ENCODE measurements around the gene ABI3BP.

ABI3BP gene

DNA sequence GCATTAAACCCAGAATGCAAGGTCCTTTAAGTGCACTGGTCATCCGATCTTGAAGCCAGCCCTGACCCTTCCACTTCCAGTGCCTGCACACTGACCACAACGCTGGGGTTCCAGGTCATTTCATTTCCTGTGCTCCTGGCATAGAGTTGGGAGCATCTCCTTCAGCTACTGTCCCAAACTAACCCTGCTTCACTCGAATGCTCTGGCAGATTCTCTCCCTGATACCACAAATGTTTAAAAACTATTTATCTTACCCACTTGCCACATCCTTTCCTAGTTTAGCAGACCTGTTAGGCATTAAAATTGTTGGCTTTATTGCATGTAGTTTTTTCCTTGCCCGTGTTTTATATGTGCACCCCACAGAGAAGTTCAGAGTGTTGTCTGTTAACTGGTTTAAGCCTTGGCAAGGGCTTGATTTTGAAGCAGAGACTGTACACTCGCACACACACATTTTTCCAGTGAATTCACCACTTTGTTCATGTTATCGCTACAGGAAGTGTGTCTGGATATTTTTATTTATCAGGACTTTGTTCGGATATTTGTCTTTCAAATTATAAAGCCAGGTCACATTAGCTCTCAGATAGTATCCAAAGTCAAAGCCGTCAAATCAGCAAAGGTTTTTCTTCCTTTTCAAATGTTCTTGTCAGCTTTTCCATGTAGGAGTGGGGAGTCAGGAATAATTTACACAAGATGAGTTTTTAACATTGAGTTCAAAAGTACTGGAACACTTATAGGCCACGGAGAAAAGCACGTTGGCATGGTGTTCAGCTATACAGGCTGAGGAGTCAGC is 77.3 kb downstream of the ABI3BP start:
- Histone ChIP-seq H3K4me3 (no peak overlapping the region), H3K36me3 (no peaks in the 10 kb centered on the region)

DNA sequence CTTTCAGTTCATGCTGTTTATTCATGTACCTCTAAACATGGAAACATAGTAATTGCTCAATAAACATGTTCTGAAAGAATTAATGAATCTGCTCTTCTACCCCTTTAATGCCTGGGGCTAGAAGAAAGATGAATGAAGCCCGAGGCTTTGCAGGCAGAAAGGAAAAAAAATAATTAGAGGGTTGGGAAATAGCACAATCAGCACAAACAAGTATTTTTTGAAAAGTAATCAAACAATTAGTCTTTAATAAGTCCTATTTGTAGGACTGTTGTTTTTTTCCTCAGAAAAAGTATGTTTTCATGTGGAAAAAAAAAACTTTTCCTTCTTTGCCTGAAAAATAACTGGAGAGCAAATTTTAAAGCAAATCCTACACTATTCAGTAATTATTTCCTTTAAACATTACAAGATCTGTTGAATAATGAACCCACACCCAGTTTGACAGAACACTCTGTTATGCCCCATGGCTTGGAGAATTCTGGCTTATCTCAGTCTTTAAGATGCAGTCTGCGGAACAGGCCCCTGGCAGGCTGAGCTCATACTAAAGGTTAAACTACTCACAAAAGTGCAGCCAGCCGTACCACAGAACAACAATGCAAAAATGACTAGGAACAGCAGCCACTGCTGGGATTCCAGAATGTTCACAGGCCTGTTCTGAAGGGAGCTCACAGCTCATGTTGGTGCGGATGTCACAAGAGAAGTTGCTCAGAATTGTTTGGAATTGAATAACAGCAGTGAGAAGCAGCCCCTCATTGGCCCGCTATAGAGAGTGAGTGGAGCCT is 79.2 kb downstream of the ABI3BP start:
- peaks cover 5% of the 10 kb centered on the region; the same call in 1 of the 2 replicates for H3K4me1 ChIP-seq
- H3K4me3 ChIP-seq = no peak overlapping the region
- H3K36me3 ChIP-seq = no peaks in the 10 kb centered on the region
- no peak overlapping the region for H3K4me2 ChIP-seq
- TF ChIP-seq Cebpa-rat (IDR thresholded peaks at IDR 0.05) = no peak
- no peak overlapping the region for H3K27ac ChIP-seq
- no peak overlapping the region for H3K9ac ChIP-seq
- H3K9me3 ChIP-seq = no peaks in the 10 kb centered on the region
- no peaks in the 10 kb centered on the region for H3K27me3 ChIP-seq
- H4K20me1 ChIP-seq = no peaks in the 10 kb centered on the region

More for the DNA sequence above, 77.3 kb downstream of the ABI3BP start:
- TF ChIP-seq Cebpa-rat (IDR thresholded peaks at IDR 0.05) = no peak
- Histone ChIP-seq H4K20me1 (no peaks in the 10 kb centered on the region), H3K4me2 (no peak overlapping the region), H3K9ac (no peak overlapping the region), H3K27ac (no peak overlapping the region), H3K27me3 (no peaks in the 10 kb centered on the region), H3K4me1 (peaks cover 5% of the 10 kb centered on the region; the same call in 1 of the 2 replicates), H3K9me3 (no peaks in the 10 kb centered on the region)

DNA sequence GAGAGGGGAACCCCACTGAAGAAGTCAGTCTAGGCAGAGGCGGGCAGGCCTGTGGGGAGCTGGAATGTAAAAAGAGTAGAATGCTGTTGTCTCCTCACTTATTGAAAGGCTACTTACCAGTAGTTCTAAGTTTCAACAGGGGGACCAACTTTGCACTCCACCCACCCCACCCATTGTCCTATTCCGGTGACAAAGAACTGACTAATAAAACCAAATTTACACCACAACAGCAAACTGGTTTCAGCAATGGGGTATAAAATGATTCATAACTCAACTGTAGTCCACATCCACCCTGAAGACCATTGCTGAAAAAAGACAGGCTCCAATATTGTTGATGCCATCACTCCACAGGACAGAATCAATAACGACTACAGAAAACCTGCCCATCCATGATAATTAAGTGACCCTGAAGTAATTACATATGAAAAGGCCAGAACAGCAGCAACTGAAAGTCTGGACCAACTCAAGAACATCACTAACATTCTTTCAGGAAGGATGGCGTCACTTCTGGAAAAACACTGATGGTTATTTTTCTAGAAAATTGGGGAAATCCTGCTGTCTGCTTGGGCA is 80.2 kb downstream of the ABI3BP start:
- Histone ChIP-seq H3K4me3 (no peak overlapping the region), H3K4me2 (no peak overlapping the region), H3K27me3 (no peaks in the 10 kb centered on the region), H3K4me1 (peaks cover 5% of the 10 kb centered on the region; the same call in 1 of the 2 replicates), H4K20me1 (no peaks in the 10 kb centered on the region), H3K9me3 (no peaks in the 10 kb centered on the region), H3K27ac (no peak overlapping the region), H3K9ac (no peak overlapping the region), H3K36me3 (no peaks in the 10 kb centered on the region)
- TF ChIP-seq Cebpa-rat (IDR thresholded peaks at IDR 0.05) = no peak

DNA sequence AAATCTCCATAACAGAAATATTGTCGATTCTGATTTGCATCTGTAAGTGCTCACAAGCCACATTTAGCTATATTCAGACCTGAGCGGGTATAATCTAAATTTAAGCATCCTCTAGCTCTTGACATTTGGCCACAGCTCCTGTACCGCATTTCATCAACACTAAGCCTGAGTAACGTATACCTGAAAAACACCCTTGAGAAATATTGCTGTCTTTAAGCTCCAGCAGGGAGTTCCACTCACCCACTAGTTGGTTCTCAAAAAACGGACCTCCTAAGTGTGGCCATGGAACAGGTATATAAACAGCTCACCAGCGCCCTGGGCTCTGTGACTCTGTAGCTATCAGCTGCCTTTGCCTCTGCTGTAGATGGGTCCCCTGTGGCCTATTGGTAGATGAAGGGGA is 80.7 kb downstream of the ABI3BP start:
- H3K36me3 ChIP-seq = no peaks in the 10 kb centered on the region
- no peaks in the 10 kb centered on the region for H4K20me1 ChIP-seq
- no peaks in the 10 kb centered on the region for H3K27me3 ChIP-seq
- no peaks in the 10 kb centered on the region for H3K9me3 ChIP-seq
- H3K27ac ChIP-seq = no peak overlapping the region
- H3K9ac ChIP-seq = no peak overlapping the region
- H3K4me2 ChIP-seq = no peak overlapping the region
- H3K4me1 ChIP-seq = peaks cover 5% of the 10 kb centered on the region; the same call in 1 of the 2 replicates
- no peak for TF ChIP-seq Cebpa-rat (IDR thresholded peaks at IDR 0.05)
- H3K4me3 ChIP-seq = no peak overlapping the region

DNA sequence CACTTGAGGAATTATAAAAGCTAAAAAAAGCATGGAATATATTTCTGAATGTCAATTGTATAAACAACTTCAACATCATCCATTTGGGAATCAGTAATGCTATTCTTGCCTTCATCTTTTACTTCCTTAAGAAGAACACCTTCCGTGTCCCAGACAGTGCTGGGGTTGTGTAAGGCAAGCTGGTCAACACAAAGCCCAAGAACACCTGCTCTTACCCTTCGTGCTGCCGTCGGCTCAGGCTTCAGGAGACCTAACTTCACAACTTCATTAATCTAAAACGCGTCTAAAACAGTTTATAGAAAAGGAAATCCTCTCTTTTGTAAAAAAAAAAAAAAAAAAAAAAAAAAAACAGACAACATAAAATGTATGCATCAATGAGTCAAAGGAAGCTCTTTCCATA is 81.3 kb downstream of the ABI3BP start:
- H3K27ac ChIP-seq = no peak overlapping the region
- TF ChIP-seq Cebpa-rat (IDR thresholded peaks at IDR 0.05) = no peak
- no peaks in the 10 kb centered on the region for H3K36me3 ChIP-seq
- H4K20me1 ChIP-seq = no peaks in the 10 kb centered on the region
- H3K27me3 ChIP-seq = no peaks in the 10 kb centered on the region
- peaks cover 5% of the 10 kb centered on the region; the same call in 1 of the 2 replicates for H3K4me1 ChIP-seq
- no peak overlapping the region for H3K4me3 ChIP-seq
- H3K4me2 ChIP-seq = no peak overlapping the region
- H3K9me3 ChIP-seq = no peaks in the 10 kb centered on the region
- no peak overlapping the region for H3K9ac ChIP-seq

DNA sequence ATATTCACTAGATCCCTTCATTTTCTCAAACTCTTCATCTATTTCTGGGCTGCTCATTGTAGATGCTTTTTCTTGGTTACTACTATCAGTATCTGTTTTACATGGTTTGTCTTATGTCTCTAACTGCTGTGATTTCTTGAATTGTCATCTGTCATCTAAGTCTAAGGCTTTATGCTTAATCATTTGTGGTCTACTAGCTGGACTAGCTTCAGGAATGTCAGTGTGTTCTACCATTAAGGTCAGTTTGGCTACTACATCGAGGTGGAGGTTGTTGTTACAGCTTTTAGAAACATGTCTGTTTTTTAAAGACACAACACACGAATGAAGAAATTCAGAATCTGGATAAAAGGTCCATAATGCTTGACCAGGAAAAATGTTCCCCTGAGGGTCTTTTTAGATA is 82.2 kb downstream of the ABI3BP start:
- Histone ChIP-seq H3K9ac (no peak overlapping the region), H3K27me3 (no peaks in the 10 kb centered on the region), H3K9me3 (no peaks in the 10 kb centered on the region), H3K27ac (no peak overlapping the region), H3K36me3 (no peaks in the 10 kb centered on the region), H3K4me1 (peaks cover 5% of the 10 kb centered on the region; the same call in 1 of the 2 replicates), H4K20me1 (no peaks in the 10 kb centered on the region), H3K4me3 (no peak overlapping the region), H3K4me2 (no peak overlapping the region)
- TF ChIP-seq Cebpa-rat (IDR thresholded peaks at IDR 0.05) = no peak

DNA sequence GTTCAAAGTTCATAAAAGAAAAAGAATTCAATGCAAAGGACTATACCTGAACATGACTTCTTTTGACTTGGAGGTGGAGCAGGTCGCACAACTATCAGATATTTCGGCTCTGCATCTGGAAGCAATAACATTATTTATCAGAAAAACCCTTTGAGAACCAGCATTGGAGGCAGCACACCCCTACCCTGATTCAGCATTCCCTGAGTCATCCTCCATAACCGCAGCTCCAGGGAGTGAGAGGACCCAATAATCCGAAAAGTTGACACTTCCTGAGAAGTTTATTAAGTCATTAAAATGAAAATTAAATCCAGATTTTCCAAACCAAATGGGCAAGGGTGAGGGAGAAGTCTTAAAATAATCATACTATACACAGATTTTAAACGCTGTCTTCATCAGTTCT is 90.6 kb downstream of the ABI3BP start:
- Histone ChIP-seq H4K20me1 (no peaks in the 10 kb centered on the region), H3K4me3 (no peak overlapping the region), H3K9me3 (no peaks in the 10 kb centered on the region), H3K4me2 (no peak overlapping the region), H3K27ac (no peak overlapping the region), H3K4me1 (no peaks in the 10 kb centered on the region), H3K9ac (no peak overlapping the region), H3K36me3 (no peaks in the 10 kb centered on the region), H3K27me3 (no peaks in the 10 kb centered on the region)
- no peak for TF ChIP-seq Cebpa-rat (IDR thresholded peaks at IDR 0.05)

DNA sequence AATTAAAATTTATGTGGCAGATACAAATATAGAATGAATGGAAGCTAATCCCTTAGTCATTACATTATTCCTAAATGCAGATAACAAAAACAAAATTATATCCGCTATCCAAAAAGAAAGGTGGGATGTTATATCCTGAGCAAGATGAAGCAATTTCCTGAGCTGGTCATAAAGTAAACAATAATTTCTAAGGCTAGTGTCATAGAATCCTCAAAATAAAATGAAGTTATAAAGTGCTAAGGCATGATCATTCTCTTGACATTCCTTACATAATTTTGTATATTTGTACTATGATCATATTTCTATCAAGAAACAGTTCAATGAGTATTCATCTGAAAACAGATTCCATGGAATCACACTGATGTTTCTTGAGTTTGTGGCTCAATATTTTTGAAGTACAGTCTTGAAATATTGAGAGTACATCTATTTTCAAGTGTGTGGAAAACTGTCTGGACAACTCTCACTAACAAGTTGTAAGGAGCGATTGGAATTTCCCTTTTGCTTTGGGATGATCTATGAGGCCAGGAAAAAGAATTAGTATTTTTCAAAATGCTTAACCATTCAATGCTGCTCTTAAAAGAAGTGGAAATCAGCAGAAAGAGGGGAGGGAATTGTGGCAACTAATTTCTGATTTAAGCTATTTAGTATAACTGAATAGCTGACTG is 92.4 kb downstream of the ABI3BP start:
- no peak overlapping the region for H3K4me3 ChIP-seq
- no peak for TF ChIP-seq Cebpa-rat (IDR thresholded peaks at IDR 0.05)
- H3K9me3 ChIP-seq = no peaks in the 10 kb centered on the region
- H3K4me1 ChIP-seq = no peaks in the 10 kb centered on the region
- no peaks in the 10 kb centered on the region for H3K27me3 ChIP-seq
- no peak overlapping the region for H3K4me2 ChIP-seq
- H3K36me3 ChIP-seq = no peaks in the 10 kb centered on the region
- no peaks in the 10 kb centered on the region for H4K20me1 ChIP-seq
- no peak overlapping the region for H3K27ac ChIP-seq
- no peak overlapping the region for H3K9ac ChIP-seq

DNA sequence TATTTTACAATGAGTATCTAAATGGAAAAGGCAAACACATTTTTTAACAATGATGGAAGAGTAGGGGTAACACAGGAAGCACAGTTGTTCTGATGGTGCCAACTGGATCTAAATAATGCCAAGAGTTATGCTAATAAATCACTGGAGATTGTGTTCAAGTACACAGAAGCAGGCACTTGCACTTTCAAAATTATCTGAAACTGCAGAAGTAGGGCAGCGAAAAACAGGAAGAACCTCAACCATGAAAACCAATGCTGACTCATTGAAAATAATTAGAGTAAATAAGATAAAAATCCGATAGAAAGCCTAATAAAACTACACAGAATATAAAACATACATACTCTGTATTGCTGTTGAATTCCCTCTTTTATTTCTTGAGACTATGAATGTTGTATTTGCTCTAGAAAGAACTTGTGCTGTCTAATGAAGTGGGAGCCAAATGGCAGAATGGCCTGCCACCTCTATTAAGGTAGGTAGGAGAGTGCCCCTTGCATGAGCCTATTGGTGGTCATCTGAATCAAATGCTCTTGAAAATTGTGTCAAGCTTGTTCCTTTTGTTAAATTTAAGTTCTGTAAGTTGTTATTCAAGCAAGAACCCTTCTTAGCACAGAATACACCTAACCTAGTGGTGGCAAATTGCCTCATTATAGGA is 93.7 kb downstream of the ABI3BP start:
- no peaks in the 10 kb centered on the region for H3K27me3 ChIP-seq
- no peaks in the 10 kb centered on the region for H3K4me1 ChIP-seq
- no peak overlapping the region for H3K4me2 ChIP-seq
- no peak overlapping the region for H3K9ac ChIP-seq
- H3K27ac ChIP-seq = no peak overlapping the region
- no peaks in the 10 kb centered on the region for H3K9me3 ChIP-seq
- no peaks in the 10 kb centered on the region for H4K20me1 ChIP-seq
- H3K4me3 ChIP-seq = no peak overlapping the region
- TF ChIP-seq Cebpa-rat (IDR thresholded peaks at IDR 0.05) = no peak
- H3K36me3 ChIP-seq = no peaks in the 10 kb centered on the region
